ENCODE data around the gene RSU1.

Gene RSU1

DNA sequence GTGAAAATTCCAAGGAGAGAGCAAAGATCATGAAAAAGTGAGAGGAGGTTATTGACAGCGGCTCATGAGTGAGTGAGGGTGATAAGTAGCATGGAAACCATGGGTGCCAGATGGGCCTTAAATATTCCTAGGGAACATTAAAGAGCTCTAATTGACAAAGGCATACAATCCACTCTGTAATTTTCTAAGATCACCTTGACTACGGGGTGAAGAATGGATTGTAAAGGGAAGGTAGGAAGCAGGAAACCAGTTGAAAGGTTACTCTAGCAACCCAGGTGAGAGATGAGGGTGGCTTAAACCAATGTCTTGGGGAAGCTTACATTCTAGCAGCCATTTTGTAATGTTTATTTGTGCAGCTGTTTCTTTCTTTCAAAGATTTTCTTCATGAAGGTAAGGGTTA is 75.7 kb downstream of the RSU1 start:
- no peak for DNase-seq (ENCODE audit: low spot score)

DNA sequence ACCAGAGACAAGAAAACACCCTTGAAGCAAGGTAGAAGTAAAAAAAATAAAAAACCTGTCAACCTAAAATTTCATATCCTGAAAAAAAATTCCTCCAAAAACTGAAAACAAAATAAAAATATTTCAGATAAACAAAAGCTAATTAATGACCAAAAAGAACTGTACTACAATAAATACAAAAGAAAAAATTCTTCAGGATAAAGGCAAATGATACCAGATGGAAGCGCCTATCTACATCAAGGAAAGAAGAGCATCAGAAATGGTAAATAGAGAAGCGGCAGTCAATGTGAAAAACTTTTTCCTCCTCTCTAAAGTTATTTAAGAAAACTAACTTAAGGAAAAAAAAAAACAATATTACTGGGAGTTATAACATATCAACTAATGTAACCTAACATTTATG is 79.8 kb downstream of the RSU1 start:
- DNase-seq (ENCODE audit: low spot score) = no peak

DNA sequence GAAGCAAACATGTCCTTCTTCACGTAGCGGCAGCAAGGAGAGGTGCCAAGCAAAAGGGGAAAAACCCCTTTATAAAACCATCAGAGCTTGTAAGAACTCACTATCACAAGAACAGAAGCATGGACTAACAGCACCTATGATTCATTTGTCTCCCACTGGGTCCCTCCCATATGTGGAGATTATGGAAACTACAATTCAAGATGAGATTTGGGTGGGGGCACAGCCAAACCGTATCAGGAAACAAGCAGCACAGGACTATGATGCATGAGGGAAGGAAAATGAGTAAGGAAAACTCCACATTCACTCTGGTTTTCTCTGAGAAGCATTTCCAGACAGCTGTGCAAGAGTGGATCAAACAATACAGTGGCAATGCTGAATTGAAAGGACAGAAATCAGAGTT is 81.6 kb downstream of the RSU1 start:
- no peak for DNase-seq (ENCODE audit: low spot score)

DNA sequence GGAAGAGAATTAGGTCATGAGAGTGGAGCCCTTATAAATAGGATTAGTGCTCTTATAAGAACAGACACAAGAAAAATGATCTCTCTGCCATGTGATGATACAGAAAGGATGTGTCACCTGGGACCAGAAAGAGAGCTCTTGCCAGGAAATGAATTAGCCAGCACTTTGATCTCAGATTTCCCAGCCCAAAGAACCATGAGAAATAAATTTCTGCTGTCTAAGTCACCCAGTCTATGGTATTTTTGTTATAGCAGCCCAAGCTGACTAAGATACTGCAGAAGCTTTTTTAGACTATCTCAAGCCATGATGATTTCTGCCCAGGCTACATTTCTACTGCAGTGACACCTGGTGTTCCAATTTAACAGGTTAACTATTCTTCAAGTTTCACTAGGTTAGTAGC is 84.8 kb downstream of the RSU1 start:
- DNase-seq (ENCODE audit: low spot score) = no peak

DNA sequence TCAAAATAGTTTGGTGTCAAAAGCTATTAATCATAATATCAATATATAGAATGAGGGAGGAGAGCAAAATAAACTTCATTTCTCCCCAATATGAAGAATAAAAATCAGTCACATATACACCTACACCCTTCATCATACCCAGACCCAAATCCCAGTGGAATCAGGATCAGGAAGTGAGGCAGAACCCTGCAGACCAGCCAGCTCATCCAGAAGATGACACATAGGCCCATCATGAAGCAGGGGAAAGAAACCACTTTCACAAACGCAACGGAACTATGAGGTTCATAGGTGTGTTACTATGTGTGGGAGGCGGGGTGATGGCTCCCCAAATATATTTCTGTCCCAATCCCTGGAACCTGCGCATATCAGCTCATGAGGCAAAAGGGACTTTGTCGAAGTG is 89.0 kb downstream of the RSU1 start:
- no peak for DNase-seq (ENCODE audit: low spot score)

DNA sequence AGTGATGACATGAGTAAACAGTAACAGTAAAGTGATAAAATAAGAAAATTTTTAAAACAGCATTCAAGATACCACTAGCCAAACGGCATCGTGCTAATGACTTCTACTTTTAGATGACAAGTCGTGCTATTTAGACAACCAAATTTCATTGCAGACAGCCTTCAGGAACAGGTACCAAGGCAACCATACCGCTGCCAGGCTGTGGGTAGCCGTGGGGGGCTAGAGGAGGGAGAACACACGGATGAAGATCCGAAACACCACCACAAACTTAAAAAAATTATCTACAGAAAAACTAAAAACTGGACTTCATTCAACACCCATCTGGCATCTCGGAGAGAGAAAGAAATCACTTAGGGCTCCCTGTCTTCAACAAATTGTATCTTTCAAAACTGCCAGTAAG is 89.6 kb downstream of the RSU1 start:
- no peak for DNase-seq (ENCODE audit: low spot score)

DNA sequence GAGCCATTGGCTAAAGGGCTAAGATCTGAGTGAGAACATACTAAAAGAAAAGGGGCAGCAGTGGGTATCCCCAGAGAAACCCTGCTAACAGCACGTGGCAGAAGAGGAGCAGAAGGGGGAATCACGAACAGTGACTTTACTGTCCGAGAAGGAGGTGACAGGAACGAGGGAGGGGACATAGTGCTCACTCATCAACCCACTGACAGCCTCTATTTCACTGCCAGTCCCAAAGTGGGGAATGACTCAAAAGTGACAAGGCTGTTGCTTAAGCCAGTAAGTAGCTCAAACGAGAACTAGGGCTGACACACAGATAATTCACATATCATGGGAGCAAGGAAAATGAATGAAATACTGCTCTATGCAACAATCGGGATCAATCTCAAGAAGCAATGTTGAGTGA is 92.7 kb downstream of the RSU1 start:
- no peak for DNase-seq (ENCODE audit: low spot score)

DNA sequence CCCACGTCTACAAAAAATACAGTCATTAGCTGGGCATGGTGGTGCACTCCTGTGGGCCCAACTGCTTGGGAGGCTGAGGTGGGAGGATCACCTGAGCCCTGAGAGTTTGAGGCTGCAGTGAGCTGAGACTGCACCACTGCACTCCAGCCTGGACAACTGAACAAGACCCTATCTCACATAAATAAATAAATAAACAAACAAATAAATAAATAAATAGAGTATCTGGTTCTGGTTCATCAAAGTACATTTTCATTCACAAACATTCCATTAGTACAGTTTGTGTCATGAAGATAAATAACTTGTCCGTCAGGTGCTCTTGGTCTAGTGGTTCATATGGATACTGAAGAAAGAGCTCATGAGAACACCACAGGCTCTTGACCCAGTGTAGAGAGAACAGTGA is 96.4 kb downstream of the RSU1 start:
- DNase-seq (ENCODE audit: low spot score) = no peak

DNA sequence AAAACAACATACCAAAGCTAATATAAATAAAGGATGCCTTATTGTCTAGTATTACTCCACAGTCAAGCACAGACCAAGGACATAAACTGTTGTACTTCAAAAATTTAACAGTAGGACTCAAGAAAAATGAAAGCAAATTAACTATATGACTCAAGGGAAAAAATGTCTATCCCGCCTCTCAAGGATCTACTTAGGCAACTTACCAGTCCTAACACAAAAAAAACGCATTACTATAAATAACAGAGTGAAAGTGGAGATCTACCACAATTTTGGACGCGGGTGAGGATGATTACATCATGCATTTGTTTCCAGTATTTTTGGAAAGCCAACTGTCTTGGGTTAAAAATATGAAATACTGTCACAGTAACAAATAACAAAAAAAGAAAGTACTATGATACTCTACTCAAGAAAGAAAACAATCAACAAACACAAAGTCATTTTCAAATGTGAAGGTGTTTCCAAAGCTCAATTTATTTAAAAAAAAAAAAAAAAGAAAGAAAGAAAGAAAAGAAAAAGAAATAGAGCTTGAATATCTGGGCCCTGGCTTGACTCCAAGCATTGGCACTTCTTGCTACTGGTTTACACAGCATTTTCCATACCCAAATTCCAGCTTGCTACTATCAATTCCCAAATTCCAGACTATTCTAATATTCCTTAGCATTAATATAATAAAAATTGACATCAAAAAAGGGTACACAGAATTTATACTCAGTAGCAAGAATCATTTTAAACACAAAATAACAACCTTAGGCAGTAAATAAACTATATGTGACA is 99.4 kb downstream of the RSU1 start:
- DNase-seq (ENCODE audit: low spot score) = no peak

DNA sequence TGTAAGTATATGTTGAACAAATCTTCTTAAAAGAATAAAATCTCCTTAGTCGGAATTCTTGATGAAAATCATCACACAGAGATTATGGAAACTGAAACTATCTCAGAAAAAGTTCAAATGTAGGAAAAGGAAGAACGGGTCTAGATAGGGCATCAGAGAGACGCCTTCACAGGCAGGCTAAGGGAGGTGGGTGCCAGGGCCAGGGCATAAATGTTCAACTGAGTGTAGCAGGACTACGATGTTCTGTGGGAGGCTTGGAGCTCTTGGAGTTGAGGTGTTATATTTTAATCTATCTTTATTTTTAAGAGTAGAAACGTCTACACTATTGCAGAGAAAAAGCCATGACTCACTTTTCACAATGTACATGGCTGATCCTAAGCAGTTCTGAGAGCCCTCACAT is 101.2 kb downstream of the RSU1 start:
- DNase-seq (ENCODE audit: low spot score) = no peak

DNA sequence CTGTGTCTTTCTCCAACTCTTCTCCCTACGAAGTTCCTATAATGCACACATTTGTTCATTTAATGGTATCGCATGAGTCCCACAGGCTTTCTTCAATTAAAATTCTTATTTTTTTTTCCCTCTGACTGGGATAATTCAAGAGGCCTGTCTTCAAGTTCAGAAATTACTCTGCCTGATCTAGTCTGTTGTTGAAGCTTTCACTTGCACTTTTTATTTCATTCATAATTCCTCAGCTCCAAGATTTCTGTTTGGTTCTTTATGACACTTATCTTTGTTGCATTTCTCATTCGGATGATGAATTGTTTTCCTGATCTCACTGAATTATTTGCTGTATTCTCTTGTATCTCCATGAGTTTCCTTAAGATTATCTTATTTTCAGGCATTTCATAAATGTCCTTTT is 103.9 kb downstream of the RSU1 start:
- no peak for DNase-seq (ENCODE audit: low spot score)

DNA sequence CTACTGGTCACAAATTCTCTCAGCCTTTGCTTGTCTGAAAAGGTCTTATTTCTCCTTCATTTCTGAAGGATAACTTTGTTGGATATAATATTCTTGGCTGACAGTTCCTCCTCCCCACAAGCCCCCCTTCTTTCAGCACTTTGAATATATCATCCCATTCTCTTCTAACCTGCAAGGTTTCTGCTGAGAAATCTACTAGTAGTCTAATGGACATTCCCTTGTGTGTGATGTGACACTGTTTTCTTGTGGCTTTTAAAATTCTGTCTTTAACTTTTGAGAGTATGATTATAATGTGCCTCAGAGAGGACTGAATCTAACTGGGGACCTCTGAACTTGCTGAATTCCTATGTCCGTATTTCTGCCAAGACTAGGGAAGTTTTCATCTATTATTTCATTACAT is 104.3 kb downstream of the RSU1 start:
- no peak for DNase-seq (ENCODE audit: low spot score)

DNA sequence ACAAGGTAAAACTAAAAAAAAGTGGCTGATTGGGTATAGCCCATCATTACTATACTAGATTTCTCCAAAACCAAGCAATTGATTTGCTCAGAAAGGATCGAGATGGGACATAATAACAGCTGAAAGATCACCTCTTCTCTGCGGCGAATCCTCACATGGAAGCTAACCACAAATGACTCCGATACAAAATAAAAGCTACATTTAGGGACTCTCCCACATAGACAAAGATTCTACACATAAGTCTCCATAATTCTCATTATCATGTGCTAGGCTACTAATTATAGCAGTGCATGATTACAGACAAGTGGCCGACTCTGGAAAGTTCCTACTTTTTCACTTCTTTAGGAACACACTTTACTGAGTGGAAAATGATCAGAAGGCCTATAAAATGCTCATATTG is 116.9 kb downstream of the RSU1 start:
- peak; percentile 23 for DNase-seq (ENCODE audit: low spot score)

DNA sequence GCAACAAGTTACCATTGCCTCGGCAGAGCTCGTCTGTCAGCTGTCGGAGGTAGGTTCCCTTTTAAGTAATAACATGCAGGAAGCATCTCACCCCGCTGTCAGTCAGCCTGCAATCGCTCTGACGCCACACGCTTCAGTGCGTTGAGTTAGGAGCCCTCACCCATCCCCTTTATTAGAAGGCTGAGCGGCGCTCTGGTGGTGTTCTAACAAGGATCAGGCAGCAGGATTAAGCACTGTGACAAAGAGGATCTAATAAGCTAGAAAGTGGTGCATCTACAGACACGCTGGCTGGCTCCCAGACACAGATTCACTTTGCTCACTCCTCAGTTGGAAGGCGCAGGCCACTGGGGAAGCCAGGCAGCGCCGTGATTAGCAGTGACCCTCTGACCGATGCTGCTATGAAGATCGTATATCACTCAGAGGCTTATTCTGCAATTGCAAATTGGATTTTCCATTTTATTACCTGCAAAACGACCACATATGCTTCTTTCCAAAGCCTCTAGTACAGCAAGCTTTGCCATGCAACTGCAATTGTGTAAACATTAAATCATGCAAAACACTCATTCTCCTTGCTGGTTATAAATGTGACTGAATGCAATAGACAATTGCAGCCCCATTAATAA is 117.7 kb downstream of the RSU1 start:
- no peak for DNase-seq (ENCODE audit: low spot score)

DNA sequence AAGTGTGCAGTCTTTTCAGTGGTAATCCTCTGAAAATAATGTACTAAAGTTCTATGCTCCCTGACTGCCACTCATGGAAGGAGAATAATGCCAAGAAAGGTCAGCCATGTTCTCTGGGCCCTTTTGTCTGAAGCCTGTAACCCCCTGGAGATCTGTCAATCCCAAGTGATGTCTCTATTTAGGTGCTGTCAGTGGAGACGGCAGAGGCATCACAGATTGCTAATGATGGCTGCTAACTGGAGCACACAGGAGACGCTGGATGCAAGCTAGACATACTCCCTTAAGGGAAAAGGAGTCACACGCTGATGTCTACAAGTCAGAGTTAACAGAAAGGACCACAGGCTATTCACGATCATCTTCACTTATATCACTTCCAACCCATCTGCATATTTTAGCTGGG is 118.8 kb downstream of the RSU1 start:
- DNase-seq (ENCODE audit: low spot score) = no peak

DNA sequence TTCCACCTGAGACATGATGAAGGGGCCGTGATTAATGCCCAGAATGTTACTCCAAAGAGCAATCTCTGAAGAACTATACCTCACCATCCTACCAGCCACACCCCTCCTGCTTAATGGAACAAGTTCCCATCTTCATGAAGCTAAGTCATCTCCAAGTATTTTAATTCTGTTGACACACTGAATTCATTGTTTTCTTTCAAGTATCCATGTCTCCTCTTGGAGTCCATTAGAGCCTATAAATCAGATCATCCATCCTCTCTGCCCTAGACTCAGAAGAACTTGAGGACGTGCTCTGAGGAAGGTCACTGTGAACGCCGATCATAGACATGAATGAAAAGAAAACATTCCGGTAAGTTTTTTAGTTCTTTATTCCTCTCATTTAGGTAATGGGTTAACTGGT is 126.8 kb downstream of the RSU1 start:
- no peak for DNase-seq (ENCODE audit: low spot score)

DNA sequence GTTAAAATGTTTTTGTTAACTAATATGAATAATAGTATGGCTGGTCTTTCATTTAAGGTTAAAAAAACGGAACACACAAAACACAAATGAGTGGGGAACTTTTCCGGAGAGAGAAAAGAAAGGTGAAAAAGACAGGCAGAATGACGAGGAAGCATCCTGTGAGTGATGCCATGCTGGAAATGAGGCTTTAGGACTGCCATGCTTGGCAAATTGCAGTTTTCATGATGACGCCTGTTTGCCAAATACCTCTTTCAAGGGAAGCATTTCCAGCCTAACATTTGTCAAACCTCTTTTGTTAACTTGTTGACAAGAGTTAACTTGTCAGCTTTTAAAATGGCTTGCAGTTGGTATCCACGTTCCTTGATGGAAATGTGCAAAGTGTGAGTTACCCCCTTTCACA is 127.5 kb downstream of the RSU1 start:
- DNase-seq (ENCODE audit: low spot score) = no peak

DNA sequence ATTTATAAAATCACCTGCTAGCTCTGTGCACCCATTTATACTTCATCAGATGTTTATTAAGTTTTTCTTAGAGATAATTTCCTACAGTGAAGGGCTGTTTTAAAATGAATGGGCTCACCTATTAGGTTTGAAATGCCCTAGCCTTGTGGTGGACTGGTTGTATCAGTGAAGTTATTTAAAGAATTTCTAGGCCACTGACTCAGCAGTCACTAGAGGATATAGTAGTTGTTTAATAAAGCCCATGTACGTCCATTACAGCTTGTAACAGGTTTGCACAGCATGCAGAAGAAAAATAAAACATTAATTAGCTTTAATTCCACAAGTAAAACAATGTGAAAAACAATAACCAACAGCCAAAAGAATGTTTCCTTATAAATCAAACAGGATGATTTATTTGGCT is 128.0 kb downstream of the RSU1 start:
- DNase-seq (ENCODE audit: low spot score) = no peak

DNA sequence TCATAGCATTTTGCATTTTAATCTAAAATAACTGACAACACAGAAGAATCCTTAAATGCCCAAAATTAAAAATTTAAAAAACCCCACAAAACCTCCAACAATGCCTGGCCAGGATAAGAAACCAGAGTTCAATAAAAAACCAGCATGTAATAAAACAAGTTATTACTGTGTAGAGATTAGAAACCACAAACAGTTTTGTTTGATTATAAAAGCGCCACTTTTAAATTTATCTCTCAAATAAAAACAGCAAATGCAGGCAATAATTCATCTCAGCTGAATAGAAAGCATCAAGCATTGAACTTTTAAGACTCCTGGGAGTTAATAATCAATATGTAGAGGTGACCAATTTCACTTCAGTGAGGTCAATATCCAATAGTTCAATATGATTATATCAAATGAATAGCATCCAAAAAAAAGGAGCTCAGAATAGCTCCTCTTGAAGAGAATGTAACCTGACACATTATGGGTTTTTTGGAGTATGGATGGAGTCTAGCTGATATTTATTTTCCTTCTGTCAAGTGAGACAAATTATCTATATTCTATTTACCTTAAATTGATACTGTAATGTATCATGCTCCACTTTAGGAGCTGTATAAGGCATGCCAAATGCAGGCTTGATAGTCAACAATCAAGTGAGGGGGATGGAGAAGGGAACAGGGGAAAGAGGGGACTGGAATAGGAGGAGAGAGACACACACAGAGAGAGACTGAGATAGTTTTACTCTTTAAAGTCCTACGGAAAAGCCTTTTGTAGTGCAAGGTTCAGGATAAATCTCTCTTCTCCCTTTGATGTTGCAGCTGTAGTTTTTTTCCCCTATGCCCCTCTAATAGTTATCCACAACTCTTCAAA is 130.9 kb downstream of the RSU1 start:
- DNase-seq (ENCODE audit: low spot score) = no peak

DNA sequence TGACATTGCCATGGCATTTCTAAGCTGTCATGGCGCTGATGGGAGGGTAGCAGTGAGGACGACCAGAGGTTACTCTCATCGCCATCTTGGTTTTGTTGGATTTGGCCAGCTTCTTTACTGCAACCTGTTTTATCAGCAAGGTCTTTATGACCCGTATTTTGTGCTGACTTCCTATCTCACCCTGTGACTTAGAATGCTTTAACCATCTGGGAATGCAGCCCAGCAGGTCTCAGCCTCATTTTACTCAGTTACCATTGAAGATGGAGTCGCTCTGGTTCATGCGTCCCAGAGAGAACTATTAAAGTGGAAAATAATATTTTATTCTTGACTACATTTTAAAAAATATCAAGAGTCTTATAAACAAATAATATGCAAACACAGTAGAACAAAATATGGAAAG is 131.7 kb downstream of the RSU1 start:
- no peak for DNase-seq (ENCODE audit: low spot score)

DNA sequence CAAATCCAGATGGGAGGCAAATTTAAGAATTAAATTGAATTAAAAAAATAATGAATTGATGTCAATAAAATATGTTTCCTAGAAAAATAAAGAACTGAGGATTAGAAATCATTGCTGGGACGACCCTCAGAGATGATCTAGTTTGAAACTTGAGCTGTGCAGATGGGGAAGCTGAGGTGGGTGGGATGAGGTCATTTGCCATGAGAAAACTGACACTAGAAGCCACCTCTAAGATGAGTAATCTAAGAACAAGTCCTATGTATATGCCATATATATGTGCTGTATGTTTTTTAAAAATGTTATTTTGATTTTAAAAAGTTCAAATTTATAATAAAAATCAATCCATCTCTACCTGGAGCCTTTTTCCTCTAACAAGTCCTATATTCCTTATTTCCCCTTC is 135.7 kb downstream of the RSU1 start:
- no peak for DNase-seq (ENCODE audit: low spot score)

DNA sequence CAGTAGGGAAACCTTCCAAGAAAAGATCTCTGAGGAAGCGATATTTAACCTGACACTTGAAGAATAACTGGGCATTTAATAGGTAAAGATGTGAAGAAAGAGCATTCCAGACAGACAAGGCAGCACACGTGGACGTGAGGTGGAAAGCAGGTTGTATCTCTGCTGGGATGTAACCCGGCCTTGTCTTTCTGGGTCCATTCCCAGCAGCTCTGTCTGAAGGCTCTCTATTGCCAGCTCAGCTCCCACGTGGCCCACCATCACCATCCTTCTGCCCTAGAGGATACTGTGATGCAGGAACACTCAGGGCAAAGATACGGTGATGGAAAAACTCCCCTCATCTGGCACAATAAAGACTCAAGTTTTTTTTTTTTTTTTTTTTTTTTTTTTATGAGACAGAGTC is 137.7 kb downstream of the RSU1 start:
- no peak for DNase-seq (ENCODE audit: low spot score)

DNA sequence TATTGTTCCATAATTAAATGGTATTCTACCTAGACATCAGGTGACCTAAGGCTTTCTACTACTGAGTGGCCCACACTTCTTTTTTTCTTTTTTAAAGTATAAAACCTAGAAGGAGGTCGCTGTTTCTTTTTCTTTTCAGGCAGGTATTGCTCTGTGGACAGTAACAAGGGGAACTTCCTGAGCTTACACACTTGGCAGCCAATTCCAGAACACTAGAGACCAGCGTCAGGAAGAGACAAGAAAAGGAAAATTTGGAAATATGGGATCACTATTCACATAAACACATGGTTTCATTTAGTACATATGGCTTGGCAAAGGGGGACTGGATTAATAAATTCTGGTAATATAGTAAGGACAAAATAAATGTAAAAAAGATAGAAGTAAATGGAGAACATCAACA is 141.9 kb downstream of the RSU1 start:
- DNase-seq (ENCODE audit: low spot score) = no peak
